Fibroblast of mammary gland (primary cell): ENCODE data around the gene CDH23.

Source experiments
- DNase-seq: peaks from one replicate; pipeline ENCODE4 v3.0.0-alpha.2; 2010; ENCODE audit warnings: low read depth
- H3K4me3 ChIP-seq: 2 replicates; pipeline ENCODE4 v1.5.1; 2011; ENCODE audit warnings: low read depth, mild to moderate bottlenecking, low read length, moderate library complexity; ENCODE audit not compliant: control insufficient read depth
- TF ChIP-seq, protein P1 (sequence below): conservative IDR thresholded peaks from 2 replicates; pipeline ENCODE4 v1.5.1; 2011; ENCODE audit warnings: low read depth, low read length, inconsistent platforms; ENCODE audit not compliant: control insufficient read depth, insufficient read depth

CDH23 gene

GRCh38 chr10:71466330-71466729 lies 69.6 kb downstream of the CDH23 start:
- DNase-seq, result no peak
- TF ChIP-seq, protein P1, sequence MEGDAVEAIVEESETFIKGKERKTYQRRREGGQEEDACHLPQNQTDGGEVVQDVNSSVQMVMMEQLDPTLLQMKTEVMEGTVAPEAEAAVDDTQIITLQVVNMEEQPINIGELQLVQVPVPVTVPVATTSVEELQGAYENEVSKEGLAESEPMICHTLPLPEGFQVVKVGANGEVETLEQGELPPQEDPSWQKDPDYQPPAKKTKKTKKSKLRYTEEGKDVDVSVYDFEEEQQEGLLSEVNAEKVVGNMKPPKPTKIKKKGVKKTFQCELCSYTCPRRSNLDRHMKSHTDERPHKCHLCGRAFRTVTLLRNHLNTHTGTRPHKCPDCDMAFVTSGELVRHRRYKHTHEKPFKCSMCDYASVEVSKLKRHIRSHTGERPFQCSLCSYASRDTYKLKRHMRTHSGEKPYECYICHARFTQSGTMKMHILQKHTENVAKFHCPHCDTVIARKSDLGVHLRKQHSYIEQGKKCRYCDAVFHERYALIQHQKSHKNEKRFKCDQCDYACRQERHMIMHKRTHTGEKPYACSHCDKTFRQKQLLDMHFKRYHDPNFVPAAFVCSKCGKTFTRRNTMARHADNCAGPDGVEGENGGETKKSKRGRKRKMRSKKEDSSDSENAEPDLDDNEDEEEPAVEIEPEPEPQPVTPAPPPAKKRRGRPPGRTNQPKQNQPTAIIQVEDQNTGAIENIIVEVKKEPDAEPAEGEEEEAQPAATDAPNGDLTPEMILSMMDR, result no peak
- no peak overlapping the region for H3K4me3 ChIP-seq

DNA sequence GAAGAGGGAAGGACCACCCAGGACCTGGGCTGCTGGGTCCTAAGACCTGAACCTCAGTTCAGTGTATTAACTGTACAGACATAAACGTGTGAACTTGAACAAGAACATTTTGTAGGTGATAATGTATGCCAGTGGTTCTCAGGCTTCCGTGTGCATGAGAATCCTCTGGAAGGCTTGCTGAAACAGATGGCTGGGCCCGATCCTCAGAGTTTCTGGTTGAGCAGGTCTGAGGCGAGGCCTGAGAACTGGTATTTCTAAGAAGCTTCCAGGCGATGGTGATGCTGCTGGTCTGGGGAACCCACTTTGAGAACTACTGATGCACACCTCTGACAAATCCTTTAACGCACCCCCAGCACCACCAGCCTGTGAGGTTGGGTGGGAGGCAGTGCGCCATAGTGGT lies 70.4 kb downstream of the CDH23 start:
- TF ChIP-seq, protein P1, result no peak
- DNase-seq, result no peak
- no peak overlapping the region for H3K4me3 ChIP-seq

- DNase-seq, result no peak
- TF ChIP-seq, protein P1, result no peak
- H3K4me3 ChIP-seq, result no peak overlapping the region
These were observed 71.0 kb downstream of the CDH23 start for GRCh38 chr10:71467569-71468362.

DNA sequence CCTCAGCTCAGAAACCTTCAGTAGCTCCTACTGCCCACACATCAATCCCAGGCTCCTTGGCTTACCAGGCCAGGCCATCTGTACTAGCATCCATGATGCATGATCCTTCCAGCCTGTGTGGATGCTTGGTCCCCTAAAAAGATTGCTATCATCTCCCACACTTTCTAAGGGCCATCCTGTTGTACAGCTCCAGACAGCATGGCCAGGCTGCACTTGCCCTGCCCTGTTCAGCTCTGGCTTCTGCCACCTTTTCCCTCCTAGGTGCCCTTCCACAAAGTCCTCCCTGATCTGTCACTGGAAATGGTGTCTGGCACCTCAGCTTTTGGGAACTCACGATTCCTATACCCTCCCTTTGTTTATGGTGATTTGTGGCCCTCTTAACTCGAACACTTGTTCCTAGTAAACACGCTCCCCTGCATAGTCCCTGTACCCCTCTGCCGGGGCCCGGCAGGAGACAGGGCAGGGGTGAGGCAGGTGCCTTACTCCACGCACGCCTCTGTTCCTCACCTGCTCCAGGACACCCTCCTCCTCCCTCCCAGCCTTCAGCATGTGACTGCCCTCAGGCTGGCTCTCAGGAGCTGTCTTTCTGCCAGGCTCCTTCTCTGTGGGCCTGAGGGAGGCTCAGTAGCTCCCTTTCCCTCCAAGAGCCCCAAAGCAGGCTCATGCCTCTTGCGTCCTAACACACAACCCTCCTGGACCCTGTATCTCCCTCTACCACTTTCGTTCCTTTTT lies 71.8 kb downstream of the CDH23 start:
- DNase-seq, result no peak
- TF ChIP-seq, protein P1, result no peak
- H3K4me3 ChIP-seq, result no peak overlapping the region

- DNase-seq, result no peak
- H3K4me3 ChIP-seq, result no peak overlapping the region
- TF ChIP-seq, protein P1, result no peak
These were observed 74.3 kb downstream of the CDH23 start for GRCh38 chr10:71471006-71471405.

- H3K4me3 ChIP-seq, result no peak overlapping the region
- TF ChIP-seq, protein P1, result no peak
- no peak for DNase-seq
These were observed 75.2 kb downstream of the CDH23 start for GRCh38 chr10:71471957-71472365.
